HepG2 (cell line): ENCODE measurements around the gene NPHS1. TPM values are rescaled to one million over a fixed set of nuclear protein-coding genes. Genes with fewer than 3 reads are reported as not detected.

Experiments
- ATAC-seq: fragments of 200-7000 bp; cut with Tn5 transposase; 3 replicates; pipeline ENCODE4 v1.9.1; 2020; ENCODE audit warnings: mild to moderate bottlenecking, moderate library complexity
- BruUV-seq: library from RNA; stranded (reverse); fragments of 400-500 nt; replicated peaks from 2 replicates; lab custom pipeline; 2021; lab: Mats Ljungman, UMichigan
- CTCF ChIA-PET: fragments of 300-600 bp; formaldehyde crosslinking; extraction: SDS; loops from one replicate; lab custom pipeline; 2021; ENCODE audit warnings: low total read pairs, inconsistent platforms, low intra/inter-chr PET ratio; lab: Yijun Ruan, JAX
- POLR2A ChIA-PET: fragments of 350-600 bp; sonication (Branson Sonifier 250); formaldehyde crosslinking; loops from one replicate; lab custom pipeline; 2020; ENCODE audit warnings: antibody characterized with exemption, inconsistent platforms; lab: Yijun Ruan, JAX
- DNase-seq: peaks from one replicate; pipeline ENCODE4 v3.0.0-alpha.2; 2015; ENCODE audit warnings: low spot score
- FAIRE-seq: peaks from 3 replicates; lab custom pipeline; 2011; peaks lifted over from hg19 to GRCh38; lab: Jason Lieb, UNC
- H2AFZ ChIP-seq: one replicate; pipeline ENCODE4 v1.6.1; 2011; ENCODE audit warnings: low read length, inconsistent platforms
- H3K27ac ChIP-seq: fragments of 300-600 bp; 3 replicates; pipeline ENCODE4 v1.8.0; 2011; ENCODE audit warnings: mixed run types, mild to moderate bottlenecking, mixed read lengths, low read length, inconsistent platforms; ENCODE audit not compliant: insufficient read depth; ENCODE audit errors: extremely low read length
- H3K27me3 ChIP-seq, 2 experiments: fragments of 200-600 bp in 1 of 2; 2 replicates in 1 of 2; 3 replicates in 1 of 2; pipeline versions ENCODE4 v1.6.0 to v1.8.0; 2011; ENCODE audit warnings: low read length in 2 of 2, mild to moderate bottlenecking in 2 of 2, moderate library complexity in 2 of 2, inconsistent platforms in 1 of 2; ENCODE audit not compliant: insufficient read depth in 2 of 2, control insufficient read depth in 1 of 2
- H3K36me3 ChIP-seq, 2 experiments: fragments of 200-600 bp in 1 of 2; replicated peaks in 1 of 2; 2 replicates in 1 of 2; 3 replicates in 1 of 2; pipeline versions ENCODE4 v1.5.1 to v1.8.0; 2011; ENCODE audit warnings: low read length in 2 of 2, inconsistent platforms in 1 of 2; ENCODE audit not compliant: insufficient read depth in 2 of 2, control insufficient read depth in 1 of 2
- H3K4me1 ChIP-seq: 2 replicates; pipeline ENCODE4 v1.5.1; 2012; ENCODE audit warnings: low read length, inconsistent platforms; ENCODE audit not compliant: insufficient read depth
- H3K4me2 ChIP-seq: 2 replicates; pipeline ENCODE4 v1.6.0; 2011; ENCODE audit warnings: low read depth, low read length, inconsistent platforms
- H3K4me3 ChIP-seq, 3 experiments: fragments of 200-600 bp in 1 of 3; sonication (generic), shearing (Covaris generic) in 1 of 3; replicated peaks in 1 of 3; 2 replicates each; pipeline ENCODE4 v1.5.1; 2011 to 2016; ENCODE audit warnings: low read length in 3 of 3, inconsistent platforms in 2 of 3, low read depth in 2 of 3, mild to moderate bottlenecking in 2 of 3, control low read depth in 1 of 3, mixed read lengths in 1 of 3; ENCODE audit not compliant: insufficient read depth in 1 of 3
- H3K79me2 ChIP-seq: one replicate; pipeline ENCODE4 v1.6.1; 2011; ENCODE audit warnings: low read length, inconsistent platforms; ENCODE audit not compliant: insufficient read depth
- H3K9ac ChIP-seq: 2 replicates; pipeline ENCODE4 v1.6.0; 2011; ENCODE audit warnings: mild to moderate bottlenecking, low read depth, low read length, inconsistent platforms; ENCODE audit not compliant: insufficient read depth
- H3K9me3 ChIP-seq: 2 replicates; pipeline ENCODE4 v1.5.1; 2012; ENCODE audit warnings: mild to moderate bottlenecking, low read length
- H4K20me1 ChIP-seq: 2 replicates; pipeline ENCODE4 v1.6.0; 2011; ENCODE audit warnings: inconsistent platforms, mild to moderate bottlenecking, low read length, moderate library complexity; ENCODE audit not compliant: insufficient read depth
- ETS1 ChIP-seq: sonication (generic); formaldehyde crosslinking; IDR thresholded peaks from 2 replicates; pipeline ENCODE4 v1.4.0; 2020; ENCODE audit warnings: missing genetic modification reagents
- KLF9 ChIP-seq: IDR thresholded peaks from 2 replicates; pipeline ENCODE4 v1.6.1; 2016; ENCODE audit warnings: low read depth
- MTF1 ChIP-seq: sonication (generic); formaldehyde crosslinking; IDR thresholded peaks from 2 replicates; pipeline ENCODE4 v1.5.0; 2020; ENCODE audit warnings: missing genetic modification reagents
- RFX5 ChIP-seq: IDR thresholded peaks from 2 replicates; pipeline ENCODE4 v1.6.1; 2011; ENCODE audit warnings: low read depth, low read length, improper control_type of control experiment
- RORA ChIP-seq: sonication (generic); formaldehyde crosslinking; IDR thresholded peaks from 2 replicates; pipeline ENCODE4 v1.5.0; 2020; ENCODE audit warnings: mild to moderate bottlenecking, missing genetic modification reagents, moderate library complexity
- SKI ChIP-seq: fragments of 450-650 bp; IDR thresholded peaks from one replicate; pipeline ENCODE4 v1.6.1; 2018; ENCODE audit warnings: mild to moderate bottlenecking; ENCODE audit not compliant: partially characterized antibody
- SP1 ChIP-seq, 2 experiments: fragments of 450-650 bp in 1 of 2; sonication (generic) in 1 of 2; formaldehyde crosslinking in 1 of 2; IDR thresholded peaks; 2 replicates each; pipeline versions ENCODE4 v1.4.0 to v1.6.1; 2016 to 2020; ENCODE audit warnings: missing genetic modification reagents in 1 of 2
- SP140L ChIP-seq: sonication (generic); formaldehyde crosslinking; IDR thresholded peaks from 2 replicates; pipeline ENCODE4 v1.4.0; 2020; ENCODE audit warnings: missing genetic modification reagents, borderline replicate concordance
- SRY ChIP-seq: sonication (generic); formaldehyde crosslinking; IDR thresholded peaks from 2 replicates; pipeline ENCODE4 v1.8.0; 2022; ENCODE audit warnings: mild to moderate bottlenecking, missing genetic modification reagents
- TBL1XR1 ChIP-seq: fragments of 150-350 bp; IDR thresholded peaks from 2 replicates; pipeline ENCODE4 v1.6.1; 2014; ENCODE audit warnings: borderline replicate concordance, low read length; ENCODE audit not compliant: partially characterized antibody
- TERF1 ChIP-seq: sonication (generic); formaldehyde crosslinking; IDR thresholded peaks from 2 replicates; pipeline ENCODE4 v1.8.0; 2022; ENCODE audit warnings: mild to moderate bottlenecking, missing genetic modification reagents, moderate library complexity
- TSC22D2 ChIP-seq: sonication (generic); formaldehyde crosslinking; IDR thresholded peaks from 2 replicates; pipeline ENCODE4 v1.5.1; 2020; ENCODE audit warnings: missing genetic modification reagents, mild to moderate bottlenecking, borderline replicate concordance
- ZMYM4 ChIP-seq: sonication (generic); formaldehyde crosslinking; IDR thresholded peaks from 2 replicates; pipeline ENCODE4 v1.8.1; 2023; ENCODE audit warnings: mild to moderate bottlenecking, missing genetic modification reagents
- ZNF446 ChIP-seq: sonication (generic); formaldehyde crosslinking; IDR thresholded peaks from 2 replicates; pipeline ENCODE4 v1.5.0; 2020; ENCODE audit warnings: mild to moderate bottlenecking, missing genetic modification reagents
- ZNF468 ChIP-seq: sonication (generic); formaldehyde crosslinking; IDR thresholded peaks from 2 replicates; pipeline ENCODE4 v1.8.0; 2022; ENCODE audit warnings: mild to moderate bottlenecking, moderate library complexity, missing genetic modification reagents
- ZNF652 ChIP-seq: IDR thresholded peaks from 2 replicates; pipeline ENCODE4 v1.6.1; 2016; ENCODE audit warnings: low read depth, borderline replicate concordance
- WGBS: methylation state at CpG from one replicate; pipeline ENCODE4 v1.1.6; 2017; ENCODE audit warnings: low lambda C conversion rate; 5-methylcytosine and 5-hydroxymethylcytosine counted together
- in situ Hi-C: cut with HindIII; loops from 2 replicates; pipeline ENCODE4 v1.10.0; 2017; ENCODE audit warnings: low pct_unique_long_range_greater_than_20kb; ENCODE audit not compliant: extremely low pct_ligation_motif_present
- intact Hi-C: fragments of 100-400 bp; cut with micrococcal nuclease; formaldehyde crosslinking; loops from one replicate; pipeline ENCODE4 v1.10.0; 2022; ENCODE audit not compliant: unreplicated experiment
- polyA plus RNA-seq, 8 experiments: library from polyadenylated mRNA; depleted of rRNA in 3 of 8; stranded (reverse) in 7 of 8; unstranded in 1 of 8; fragments of >200 nt; fragmentation: Illumina TruSeq in 4 of 8; extraction: Trizol in 4 of 8; gene quantifications; 2 replicates each; pipeline versions ENCODE4 v1.2.1 to v1.2.3, GENCODE V29; 2011 to 2016; ENCODE audit warnings: low read depth in 4 of 8, missing spikeins in 1 of 8, mixed read lengths in 1 of 8; ENCODE audit not compliant: insufficient read depth in 1 of 8
- total RNA-seq, 5 experiments: library from RNA; depleted of rRNA; stranded (reverse); fragments of >200 nt; fragmentation: Illumina TruSeq; extraction: Trizol; gene quantifications; 2 replicates each; pipeline ENCODE4 v1.2.3, GENCODE V29; 2016; ENCODE audit warnings: low read depth in 1 of 5
- TF ChIP-seq, protein P1 (sequence below): sonication (generic); formaldehyde crosslinking; IDR thresholded peaks from 2 replicates; pipeline ENCODE4 v1.4.0; 2020; ENCODE audit warnings: missing genetic modification reagents

Gene NPHS1
- total and polyA plus RNA-seq, 2 of the 13 experiments (the other 11 are each of a cell fraction or from before 2014, with no cell fraction given): not detected

- TF ChIP-seq SRY (no peak), SKI (no peak), RORA (CRISPR knock-in tag) (no peak), ETS1 (CRISPR knock-in tag) (no peak), ZNF652 (CRISPR knock-in tag) (no peak)
- TF ChIP-seq, all 625 proteins: peak for 0
Measured at GRCh38 chr19:35792888-35793287, 59.4 kb downstream of the NPHS1 start (continued).

GRCh38 chr19:35792312-35792711, 60.0 kb downstream of the NPHS1 start:
- H3K79me2 ChIP-seq: no peaks in the 10 kb centered on the region
- TF ChIP-seq, protein P1, sequence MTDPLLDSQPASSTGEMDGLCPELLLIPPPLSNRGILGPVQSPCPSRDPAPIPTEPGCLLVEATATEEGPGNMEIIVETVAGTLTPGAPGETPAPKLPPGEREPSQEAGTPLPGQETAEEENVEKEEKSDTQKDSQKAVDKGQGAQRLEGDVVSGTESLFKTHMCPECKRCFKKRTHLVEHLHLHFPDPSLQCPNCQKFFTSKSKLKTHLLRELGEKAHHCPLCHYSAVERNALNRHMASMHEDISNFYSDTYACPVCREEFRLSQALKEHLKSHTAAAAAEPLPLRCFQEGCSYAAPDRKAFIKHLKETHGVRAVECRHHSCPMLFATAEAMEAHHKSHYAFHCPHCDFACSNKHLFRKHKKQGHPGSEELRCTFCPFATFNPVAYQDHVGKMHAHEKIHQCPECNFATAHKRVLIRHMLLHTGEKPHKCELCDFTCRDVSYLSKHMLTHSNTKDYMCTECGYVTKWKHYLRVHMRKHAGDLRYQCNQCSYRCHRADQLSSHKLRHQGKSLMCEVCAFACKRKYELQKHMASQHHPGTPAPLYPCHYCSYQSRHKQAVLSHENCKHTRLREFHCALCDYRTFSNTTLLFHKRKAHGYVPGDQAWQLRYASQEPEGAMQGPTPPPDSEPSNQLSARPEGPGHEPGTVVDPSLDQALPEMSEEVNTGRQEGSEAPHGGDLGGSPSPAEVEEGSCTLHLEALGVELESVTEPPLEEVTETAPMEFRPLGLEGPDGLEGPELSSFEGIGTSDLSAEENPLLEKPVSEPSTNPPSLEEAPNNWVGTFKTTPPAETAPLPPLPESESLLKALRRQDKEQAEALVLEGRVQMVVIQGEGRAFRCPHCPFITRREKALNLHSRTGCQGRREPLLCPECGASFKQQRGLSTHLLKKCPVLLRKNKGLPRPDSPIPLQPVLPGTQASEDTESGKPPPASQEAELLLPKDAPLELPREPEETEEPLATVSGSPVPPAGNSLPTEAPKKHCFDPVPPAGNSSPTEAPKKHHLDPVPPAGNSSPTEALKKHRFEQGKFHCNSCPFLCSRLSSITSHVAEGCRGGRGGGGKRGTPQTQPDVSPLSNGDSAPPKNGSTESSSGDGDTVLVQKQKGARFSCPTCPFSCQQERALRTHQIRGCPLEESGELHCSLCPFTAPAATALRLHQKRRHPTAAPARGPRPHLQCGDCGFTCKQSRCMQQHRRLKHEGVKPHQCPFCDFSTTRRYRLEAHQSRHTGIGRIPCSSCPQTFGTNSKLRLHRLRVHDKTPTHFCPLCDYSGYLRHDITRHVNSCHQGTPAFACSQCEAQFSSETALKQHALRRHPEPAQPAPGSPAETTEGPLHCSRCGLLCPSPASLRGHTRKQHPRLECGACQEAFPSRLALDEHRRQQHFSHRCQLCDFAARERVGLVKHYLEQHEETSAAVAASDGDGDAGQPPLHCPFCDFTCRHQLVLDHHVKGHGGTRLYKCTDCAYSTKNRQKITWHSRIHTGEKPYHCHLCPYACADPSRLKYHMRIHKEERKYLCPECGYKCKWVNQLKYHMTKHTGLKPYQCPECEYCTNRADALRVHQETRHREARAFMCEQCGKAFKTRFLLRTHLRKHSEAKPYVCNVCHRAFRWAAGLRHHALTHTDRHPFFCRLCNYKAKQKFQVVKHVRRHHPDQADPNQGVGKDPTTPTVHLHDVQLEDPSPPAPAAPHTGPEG: no peak
- TF ChIP-seq TBL1XR1 (no peak), ZNF468 (CRISPR knock-in tag) (no peak), SP140L (CRISPR knock-in tag) (no peak), TSC22D2 (CRISPR knock-in tag) (no peak), ZNF446 (CRISPR knock-in tag) (no peak), SP1 (IDR thresholded peaks at IDR 0.05) (no peak), SP1 (CRISPR knock-in tag; IDR thresholded peaks at IDR 0.05) (no peak), TERF1 (CRISPR knock-in tag) (no peak), ZMYM4 (CRISPR knock-in tag) (no peak), MTF1 (no peak), KLF9 (no peak), RFX5 (no peak)
- ATAC-seq (no peak), DNase-seq (no peak), FAIRE-seq (no peak)
- in situ Hi-C loops (no loop called here), intact Hi-C loops (no loop called here)
- H3K9me3 ChIP-seq: no peaks in the 10 kb centered on the region
- H3K27me3 ChIP-seq: peaks cover 0 to 4% of the 10 kb centered on the region in 2 experiments; a peak in 3 of 5 replicates
- H4K20me1 ChIP-seq: no peaks in the 10 kb centered on the region
- H3K4me3 ChIP-seq: no peak overlapping the region
- H3K4me1 ChIP-seq: peaks cover 37% of the 10 kb centered on the region
- BruUV-seq: no TSS peak
- H3K36me3 ChIP-seq: no peaks in the 10 kb centered on the region
- H3K9ac ChIP-seq: no peak overlapping the region
- H3K27ac ChIP-seq: no peak overlapping the region
- ChIA-PET CTCF (no interaction called here), POLR2A (interaction anchor here (1.6 kb wide), 1 partner anchor 58 kb away, joined by 3 read pairs; no protein-coding TSS in a partner anchor)
- WGBS: 55% methylated on average over 9 of the region's 15 CpGs
- H2AFZ ChIP-seq: no peak overlapping the region
- H3K4me2 ChIP-seq: no peak overlapping the region
